Stimulated activated naive CD8-positive, alpha-beta T cell treated with anti-CD3 and anti-CD28 coated beads, Interleukin-15, amount 100 ng/mL, for 72 hours (primary cell): ENCODE data around the gene RASGRF2.

ENCODE experiments used
- ATAC-seq: fragments of 150-1000 bp; cut with Tn5 transposase; 2 replicates; pipeline ENCODE4 v1.10.0; 2021; ENCODE audit warnings: mild to moderate bottlenecking, moderate library complexity
- DNase-seq, 2 donors: peaks; one replicate each; pipeline ENCODE4 v3.0.0; 2021 to 2022
- H3K27ac Mint-ChIP-seq, 2 donors: one replicate each; pipeline ENCODE4 v1.8.0; 2022; ENCODE audit warnings: mild to moderate bottlenecking in 2 of 2, mixed read lengths in 2 of 2, moderate library complexity in 2 of 2
- H3K27me3 Mint-ChIP-seq: one replicate; pipeline ENCODE4 v1.8.0; 2022; ENCODE audit warnings: mixed read lengths
- H3K4me1 Mint-ChIP-seq: one replicate; pipeline ENCODE4 v1.8.0; 2022; ENCODE audit warnings: mild to moderate bottlenecking, mixed read lengths
- H3K4me3 Mint-ChIP-seq, 2 donors: one replicate each; pipeline ENCODE4 v1.8.0; 2022; ENCODE audit warnings: mild to moderate bottlenecking in 2 of 2, mixed read lengths in 2 of 2, moderate library complexity in 1 of 2
- H3K9me3 Mint-ChIP-seq, 2 donors: one replicate each; pipeline ENCODE4 v1.8.0; 2022; ENCODE audit warnings: mixed read lengths in 2 of 2

RASGRF2 gene

DNA sequence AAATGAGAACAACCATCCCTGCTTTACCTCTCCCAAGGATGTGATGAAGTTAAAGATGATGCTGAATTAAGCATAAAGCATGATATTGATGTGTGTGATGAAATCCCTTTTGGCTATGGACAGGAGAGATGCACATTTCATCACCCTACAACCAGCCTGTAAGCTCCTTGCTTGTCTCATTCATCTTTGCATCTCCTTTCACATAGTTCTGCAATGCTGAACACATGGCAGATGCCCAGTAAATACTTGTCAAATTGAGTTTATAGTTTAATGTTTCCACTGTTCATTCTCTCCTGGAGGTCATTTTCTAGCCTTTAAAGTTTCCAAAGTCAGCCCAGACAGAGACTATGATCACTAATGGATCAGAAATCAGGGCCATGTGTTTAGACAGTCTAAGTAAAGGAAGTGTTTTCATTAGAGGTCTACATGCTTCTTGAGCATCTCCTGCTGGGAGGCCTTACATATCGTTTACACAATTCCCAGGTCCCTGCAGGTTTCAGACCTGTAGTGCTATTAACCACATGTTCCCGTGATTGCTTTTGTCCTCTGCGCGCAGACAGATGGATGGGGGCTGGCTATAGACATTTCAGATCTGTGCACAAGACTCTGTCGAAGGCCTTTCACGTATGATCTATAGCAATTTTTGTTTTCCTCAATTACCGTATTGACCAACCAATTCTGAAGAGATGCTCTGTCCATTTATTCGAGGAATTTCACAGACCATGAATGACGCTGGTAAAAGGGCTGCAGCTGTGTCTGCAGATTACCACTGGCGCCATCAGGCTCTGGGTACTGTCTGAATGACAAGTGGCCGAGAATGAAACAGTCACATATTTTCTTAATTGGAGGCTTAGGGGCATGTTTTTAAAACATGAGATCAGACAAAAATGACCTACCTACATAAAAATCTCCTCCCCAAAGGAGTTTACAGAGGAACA lies 223.9 kb downstream of the RASGRF2 start:
- ATAC-seq (no peak), DNase-seq (no peak)
- Mint-ChIP-seq H3K4me1 (peaks cover 34% of the 10 kb centered on the region), H3K4me3 (no peak overlapping the region), H3K27me3 (no peaks in the 10 kb centered on the region), H3K27ac (peak overlapping the region in 1 of 2 donors; percentile 69), H3K9me3 (no peaks in the 10 kb centered on the region)

DNA sequence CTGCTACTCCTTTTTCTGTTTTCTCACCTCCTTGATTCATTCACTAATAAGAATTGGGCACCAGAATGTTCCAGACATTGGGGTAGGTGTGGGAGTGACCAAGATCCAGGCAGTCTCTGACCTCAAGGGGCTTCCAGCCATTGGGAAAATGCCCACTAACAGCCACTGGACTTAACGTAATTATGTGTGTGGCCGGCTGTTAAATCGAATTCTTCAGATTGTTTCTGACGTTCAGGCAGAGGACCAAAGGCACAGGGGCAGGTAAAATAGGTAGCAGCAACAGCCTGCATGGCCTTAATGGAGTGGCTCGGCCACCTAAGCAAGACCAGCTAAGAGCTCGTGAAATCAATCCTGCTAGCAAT lies 224.6 kb downstream of the RASGRF2 start:
- peaks cover 36% of the 10 kb centered on the region for H3K4me1 Mint-ChIP-seq
- ATAC-seq = no peak

DNA sequence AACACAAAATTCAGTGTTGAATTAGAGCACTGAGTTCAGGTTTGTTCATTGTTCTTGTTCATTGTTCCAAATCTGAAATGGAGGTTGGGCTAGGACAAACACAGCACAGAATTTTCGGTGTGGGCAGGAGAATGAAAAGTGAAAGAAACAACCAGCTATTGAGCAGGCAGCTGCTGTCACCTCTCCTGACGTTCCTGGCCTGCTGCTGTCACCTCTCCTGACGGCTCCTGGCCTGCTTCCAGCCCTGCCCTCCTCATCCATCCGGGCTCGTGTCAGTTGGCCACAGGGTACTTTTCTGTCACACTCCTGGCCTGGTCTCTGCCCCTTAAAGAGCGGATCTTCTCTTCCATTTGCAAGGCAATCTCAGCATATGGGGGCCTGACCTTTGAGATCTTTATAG lies 227.7 kb downstream of the RASGRF2 start:
- ATAC-seq (no peak), DNase-seq (no peak)
- H3K27me3 Mint-ChIP-seq = no peaks in the 10 kb centered on the region
- peaks cover 34% of the 10 kb centered on the region for H3K4me1 Mint-ChIP-seq
- no peaks in the 10 kb centered on the region for H3K9me3 Mint-ChIP-seq
- H3K4me3 Mint-ChIP-seq = no peak overlapping the region
- H3K27ac Mint-ChIP-seq = peak overlapping the region; percentile 75 to 95

More for the DNA sequence above, 224.6 kb downstream of the RASGRF2 start:
- no peak overlapping the region for H3K4me3 Mint-ChIP-seq
- H3K9me3 Mint-ChIP-seq = no peaks in the 10 kb centered on the region
- DNase-seq = no peak
- H3K27me3 Mint-ChIP-seq = no peaks in the 10 kb centered on the region
- H3K27ac Mint-ChIP-seq = no peak overlapping the region

DNA sequence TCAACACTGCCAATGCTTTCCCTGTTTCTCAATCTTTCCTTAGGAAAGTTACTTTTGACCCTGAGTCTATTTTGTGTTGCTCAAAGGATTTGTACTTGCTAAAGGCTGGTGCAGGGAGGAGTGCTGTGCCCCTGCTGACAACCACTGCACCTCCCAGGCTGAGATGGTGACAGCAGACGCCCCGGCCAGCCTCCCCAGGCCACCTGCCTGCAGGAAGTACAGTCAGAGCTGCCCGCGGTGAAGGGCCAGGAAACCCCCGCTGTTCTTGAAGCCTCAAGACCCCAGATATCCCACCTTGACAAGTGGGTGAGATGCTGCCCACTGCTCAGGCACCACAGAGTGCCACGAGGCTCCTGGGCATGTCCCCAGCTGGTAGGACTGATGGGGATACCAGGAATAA lies 228.8 kb downstream of the RASGRF2 start:
- DNase-seq (no peak), ATAC-seq (no peak)
- H3K9me3 Mint-ChIP-seq = no peaks in the 10 kb centered on the region
- H3K27me3 Mint-ChIP-seq = no peaks in the 10 kb centered on the region
- no peak overlapping the region for H3K4me3 Mint-ChIP-seq
- peaks cover 26% of the 10 kb centered on the region for H3K4me1 Mint-ChIP-seq
- no peak overlapping the region for H3K27ac Mint-ChIP-seq

DNA sequence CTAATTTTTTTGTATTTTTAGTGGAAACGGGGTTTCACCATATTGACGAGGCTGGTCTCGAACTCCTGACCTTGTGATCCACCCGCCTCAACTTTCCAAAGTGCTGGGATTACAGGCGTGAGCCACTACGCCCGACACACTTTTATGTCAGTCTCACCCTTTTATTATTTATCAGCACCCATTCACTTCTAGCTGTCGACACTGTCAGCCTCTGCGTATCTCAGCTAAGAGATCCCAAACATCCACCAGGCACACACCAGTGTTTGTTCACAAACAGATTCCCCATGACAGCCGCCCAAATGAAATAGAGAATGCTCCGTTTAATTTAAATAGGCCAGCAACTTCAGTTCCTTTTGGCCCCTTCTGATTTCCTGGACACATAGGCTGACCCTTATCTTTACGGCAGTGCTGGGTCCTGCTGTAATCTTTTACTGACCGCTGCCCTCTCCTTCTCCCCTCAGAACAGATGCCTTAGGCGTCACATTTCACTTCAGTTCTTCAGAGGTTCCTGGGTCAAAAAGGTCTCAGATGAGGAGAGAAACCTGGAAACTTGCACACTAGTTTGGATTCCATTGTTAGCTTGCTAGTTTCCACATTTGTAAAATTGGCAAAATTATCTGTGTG lies 229.8 kb downstream of the RASGRF2 start:
- Mint-ChIP-seq H3K9me3 (no peaks in the 10 kb centered on the region), H3K27ac (peak overlapping the region in 1 of 2 donors; percentile 34), H3K4me1 (peaks cover 32% of the 10 kb centered on the region), H3K27me3 (no peaks in the 10 kb centered on the region), H3K4me3 (no peak overlapping the region)
- DNase-seq = no peak
- no peak for ATAC-seq

DNA sequence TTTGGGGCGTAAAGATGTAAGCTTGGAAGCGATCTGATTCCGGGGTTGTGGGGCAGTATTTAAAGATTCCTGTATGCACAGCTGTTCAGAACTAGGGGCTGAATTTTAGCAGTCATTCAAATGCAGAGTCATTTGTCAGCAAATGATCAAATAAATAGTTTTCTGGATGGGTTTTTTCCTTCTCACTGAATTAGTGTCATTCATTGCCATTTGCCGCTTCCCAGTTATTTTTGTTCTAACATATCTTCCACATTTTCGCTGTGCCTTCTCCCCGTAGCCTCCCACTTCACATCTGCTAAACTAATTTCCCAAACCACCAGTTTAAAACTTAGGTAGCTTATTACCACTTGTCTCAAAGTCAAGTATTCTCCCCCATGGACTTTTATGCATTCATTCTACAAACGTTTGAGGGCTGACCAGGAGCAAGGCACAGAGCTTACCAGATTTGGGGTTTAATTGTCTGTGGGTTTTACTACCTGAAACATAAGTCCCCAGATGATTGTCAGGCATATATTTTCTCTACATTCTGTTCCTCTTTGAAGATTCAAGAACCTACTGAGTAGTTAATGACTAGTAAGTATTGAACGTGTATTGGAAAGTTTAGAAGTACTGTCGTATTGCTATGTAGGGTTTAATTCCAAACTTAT lies 231.7 kb downstream of the RASGRF2 start:
- H3K4me3 Mint-ChIP-seq = no peak overlapping the region
- no peaks in the 10 kb centered on the region for H3K27me3 Mint-ChIP-seq
- peak overlapping the region in 1 of 2 donors; percentile 52 for H3K27ac Mint-ChIP-seq
- DNase-seq = no peak
- peaks cover 35% of the 10 kb centered on the region for H3K4me1 Mint-ChIP-seq
- H3K9me3 Mint-ChIP-seq = no peaks in the 10 kb centered on the region
- no peak for ATAC-seq

DNA sequence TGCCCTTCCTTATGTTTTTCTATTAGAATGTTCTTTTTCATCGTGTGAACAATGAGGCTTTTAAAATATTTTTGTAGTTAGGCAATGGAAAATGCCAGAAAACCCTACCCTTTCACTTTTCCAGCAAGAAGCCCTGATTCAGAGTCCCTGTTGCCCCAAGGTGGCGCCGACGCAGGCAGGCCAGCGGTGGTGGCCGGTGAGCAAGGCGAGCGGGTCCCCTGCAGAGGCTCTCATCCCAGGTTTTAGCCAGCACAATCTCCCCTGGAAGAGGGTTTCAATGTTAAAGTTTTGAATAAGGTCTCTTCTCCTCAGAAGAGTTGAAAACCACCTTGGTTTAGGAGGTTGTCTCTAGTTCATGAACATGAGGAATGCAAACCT lies 232.2 kb downstream of the RASGRF2 start:
- H3K4me1 Mint-ChIP-seq = peaks cover 35% of the 10 kb centered on the region
- no peaks in the 10 kb centered on the region for H3K27me3 Mint-ChIP-seq
- H3K27ac Mint-ChIP-seq = no peak overlapping the region
- DNase-seq (no peak), ATAC-seq (no peak)
- H3K9me3 Mint-ChIP-seq = no peaks in the 10 kb centered on the region
- H3K4me3 Mint-ChIP-seq = no peak overlapping the region

DNA sequence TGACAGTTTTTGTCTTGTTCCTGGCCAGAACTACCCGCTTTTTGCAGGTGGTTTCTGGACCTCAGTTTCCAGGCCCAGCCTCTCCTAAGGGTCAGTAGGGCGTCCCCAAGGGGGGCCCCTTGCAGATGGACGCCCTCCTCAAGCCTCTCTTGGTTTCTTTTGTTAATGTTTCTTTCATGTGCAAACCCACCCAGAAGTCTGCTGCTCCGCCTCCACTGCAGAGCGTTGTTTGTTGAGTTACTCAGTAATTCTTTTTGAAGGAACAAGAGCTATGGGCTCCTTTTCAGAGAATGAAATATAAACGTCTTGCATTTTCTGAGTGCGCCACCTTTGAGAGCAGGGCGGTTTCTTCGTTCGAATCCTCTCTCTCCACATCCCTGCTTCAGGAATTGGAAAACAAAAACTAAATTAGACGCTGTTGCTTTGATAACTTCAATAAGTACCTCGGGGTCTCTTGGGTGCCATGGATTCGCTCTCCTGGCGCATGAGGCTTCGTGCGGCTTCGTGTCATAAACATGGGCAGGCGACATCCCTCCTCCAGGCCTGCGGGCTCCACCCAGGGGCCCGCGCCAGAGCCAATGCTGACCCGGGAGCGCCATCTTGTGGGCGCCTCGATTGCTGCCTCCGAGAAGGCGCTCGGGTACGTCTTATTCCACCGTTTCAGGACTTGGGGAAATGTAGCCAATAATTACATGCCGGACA lies 234.6 kb downstream of the RASGRF2 start:
- peak; percentile 98 for ATAC-seq
- H3K27me3 Mint-ChIP-seq = no peaks in the 10 kb centered on the region
- H3K27ac Mint-ChIP-seq = peak overlapping the region in 1 of 2 donors; percentile 27
- DNase-seq = peak; percentile 80 to 83
- H3K9me3 Mint-ChIP-seq = no peaks in the 10 kb centered on the region
- peak overlapping the region; percentile 63 to 69 for H3K4me3 Mint-ChIP-seq
- peaks cover 18% of the 10 kb centered on the region for H3K4me1 Mint-ChIP-seq

DNA sequence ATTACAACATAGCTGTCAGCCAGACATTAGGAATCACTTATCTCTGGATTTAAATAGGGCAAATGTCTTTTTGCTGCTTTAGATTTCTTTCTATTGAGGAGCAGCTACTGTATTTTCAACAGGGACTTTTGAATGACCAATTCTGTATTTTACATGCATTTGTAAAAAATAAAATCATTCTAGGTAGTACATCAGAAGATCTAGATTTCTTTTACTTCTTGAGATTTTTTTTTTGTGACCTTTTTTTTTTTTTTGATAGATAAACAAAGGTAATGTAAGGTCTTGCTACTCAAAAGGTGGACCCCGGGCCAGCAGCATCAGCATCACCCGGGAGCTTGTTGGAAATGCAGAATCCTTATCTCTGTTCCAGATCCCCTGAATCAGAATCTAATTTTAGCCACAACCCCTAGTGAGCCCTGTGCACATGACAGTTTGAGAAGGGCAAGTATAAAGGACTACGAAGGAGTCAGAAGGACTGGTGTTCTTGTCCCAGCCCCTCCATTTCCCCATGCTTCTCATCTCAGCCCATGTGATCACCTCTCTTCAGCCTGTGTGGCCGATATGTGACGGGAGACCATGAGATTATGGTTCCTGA lies 235.3 kb downstream of the RASGRF2 start:
- peaks cover 18% of the 10 kb centered on the region for H3K4me1 Mint-ChIP-seq
- no peaks in the 10 kb centered on the region for H3K9me3 Mint-ChIP-seq
- ATAC-seq = no peak
- no peak overlapping the region for H3K27ac Mint-ChIP-seq
- H3K4me3 Mint-ChIP-seq = peak overlapping the region in 1 of 2 donors; percentile 63
- no peak for DNase-seq
- no peaks in the 10 kb centered on the region for H3K27me3 Mint-ChIP-seq

DNA sequence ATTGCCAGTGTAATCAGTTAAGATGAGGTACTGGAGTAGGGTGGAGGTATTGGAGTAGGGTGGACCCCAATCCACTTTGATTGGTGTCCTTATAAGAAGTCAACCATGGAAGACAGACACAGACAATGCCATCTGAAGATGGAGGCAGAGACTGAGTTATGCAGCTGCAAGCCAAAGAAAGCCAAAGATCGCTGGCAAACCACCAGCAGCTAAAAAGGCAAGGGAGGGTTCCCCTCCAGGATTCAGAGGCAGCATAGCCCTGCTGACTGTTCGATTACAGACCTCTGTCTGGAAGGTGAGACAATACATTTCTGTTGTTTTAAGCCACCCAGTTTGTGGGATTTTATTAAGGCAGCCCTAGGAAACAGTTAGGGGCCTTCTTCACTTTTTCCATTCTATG lies 242.5 kb downstream of the RASGRF2 start:
- H3K27ac Mint-ChIP-seq = no peak overlapping the region
- H3K27me3 Mint-ChIP-seq = no peaks in the 10 kb centered on the region
- ATAC-seq = no peak
- H3K9me3 Mint-ChIP-seq = no peaks in the 10 kb centered on the region
- no peaks in the 10 kb centered on the region for H3K4me1 Mint-ChIP-seq
- DNase-seq = no peak
- no peak overlapping the region for H3K4me3 Mint-ChIP-seq

DNA sequence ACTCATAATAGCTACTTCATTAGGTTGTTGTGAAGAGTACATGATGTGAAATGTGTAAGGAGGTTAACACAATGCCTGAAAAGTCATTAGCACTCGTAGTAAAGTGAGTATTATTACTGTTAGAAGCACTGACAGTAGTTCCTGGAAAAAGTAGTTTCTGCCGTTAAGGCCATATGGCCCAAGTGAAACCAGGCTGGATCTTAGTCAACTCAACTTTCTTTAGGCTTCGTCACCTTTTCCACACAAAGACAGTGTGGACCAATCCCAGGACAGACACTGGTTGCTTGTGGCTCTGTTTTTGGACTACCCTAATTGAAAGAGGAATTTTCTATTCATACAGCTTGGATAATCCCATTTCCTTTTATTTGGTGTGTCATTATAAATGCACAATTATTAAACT lies 243.6 kb downstream of the RASGRF2 start:
- no peaks in the 10 kb centered on the region for H3K4me1 Mint-ChIP-seq
- no peak for ATAC-seq
- H3K9me3 Mint-ChIP-seq = no peaks in the 10 kb centered on the region
- no peaks in the 10 kb centered on the region for H3K27me3 Mint-ChIP-seq
- H3K27ac Mint-ChIP-seq = no peak overlapping the region
- no peak overlapping the region for H3K4me3 Mint-ChIP-seq
- no peak for DNase-seq

DNA sequence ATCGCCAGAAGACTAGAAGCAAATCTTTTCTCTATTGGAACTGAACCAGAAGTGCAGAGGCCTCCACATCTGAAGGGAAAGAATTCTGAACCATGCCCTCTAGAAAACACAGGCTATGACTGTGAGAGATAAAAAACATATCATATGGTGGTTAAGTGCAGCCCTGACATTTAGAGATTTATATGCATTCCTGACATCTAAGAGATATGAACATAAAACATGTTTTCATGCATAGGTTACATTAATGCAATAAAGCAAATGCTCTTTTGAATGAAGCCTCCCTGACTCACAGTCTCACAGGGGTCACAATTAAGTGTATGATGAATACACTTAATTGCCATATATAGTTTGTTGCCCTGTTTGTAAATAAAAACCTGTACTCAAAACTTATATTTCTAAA lies 244.0 kb downstream of the RASGRF2 start:
- H3K27ac Mint-ChIP-seq = no peak overlapping the region
- no peak for DNase-seq
- no peaks in the 10 kb centered on the region for H3K9me3 Mint-ChIP-seq
- no peak for ATAC-seq
- no peaks in the 10 kb centered on the region for H3K27me3 Mint-ChIP-seq
- no peak overlapping the region for H3K4me3 Mint-ChIP-seq
- no peaks in the 10 kb centered on the region for H3K4me1 Mint-ChIP-seq

DNA sequence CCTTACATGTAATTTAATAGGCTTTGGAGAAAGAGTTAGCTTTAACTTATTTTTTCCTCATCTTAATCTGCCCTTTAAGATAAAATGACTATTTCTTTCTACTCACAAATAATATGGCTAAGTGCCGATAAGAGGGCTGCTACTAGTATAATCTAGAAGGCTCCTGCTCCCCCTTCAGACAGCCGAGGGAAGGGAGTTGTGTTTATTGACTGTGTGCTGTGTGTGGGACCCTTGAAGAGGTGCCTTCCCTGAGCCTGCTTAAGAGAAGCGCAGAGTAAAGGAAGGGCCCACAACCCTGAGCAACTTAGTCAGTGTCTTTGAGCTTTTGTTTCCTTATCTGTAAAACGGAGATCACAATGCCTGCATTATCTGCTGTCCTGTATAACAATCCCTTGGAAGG lies 244.9 kb downstream of the RASGRF2 start:
- Mint-ChIP-seq H3K4me3 (no peak overlapping the region), H3K27ac (no peak overlapping the region), H3K27me3 (no peaks in the 10 kb centered on the region), H3K9me3 (no peaks in the 10 kb centered on the region), H3K4me1 (peaks cover 7% of the 10 kb centered on the region)
- DNase-seq (no peak), ATAC-seq (no peak)

DNA sequence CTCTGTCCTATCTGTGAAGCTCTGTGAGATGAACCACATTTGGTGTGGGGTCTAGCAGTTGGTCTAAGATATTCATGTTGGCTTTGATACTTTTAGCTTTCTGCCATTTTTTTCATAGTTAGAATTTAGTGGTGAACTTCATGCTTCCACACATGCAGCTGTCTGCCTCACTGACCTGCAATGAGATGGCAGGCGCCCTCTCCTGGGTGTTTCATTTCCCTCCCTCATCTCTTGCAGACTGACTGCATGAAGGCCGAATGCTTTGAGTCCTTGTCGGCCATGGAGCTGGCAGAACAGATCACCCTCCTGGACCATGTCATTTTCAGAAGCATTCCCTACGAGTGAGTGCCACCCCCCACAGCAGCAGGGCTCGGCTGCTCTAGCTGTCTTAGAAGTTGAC lies 246.8 kb downstream of the RASGRF2 start:
- no peak overlapping the region for H3K4me3 Mint-ChIP-seq
- H3K27ac Mint-ChIP-seq = no peak overlapping the region
- peaks cover 12% of the 10 kb centered on the region for H3K4me1 Mint-ChIP-seq
- DNase-seq (no peak), ATAC-seq (no peak)
- no peaks in the 10 kb centered on the region for H3K9me3 Mint-ChIP-seq
- no peaks in the 10 kb centered on the region for H3K27me3 Mint-ChIP-seq

DNA sequence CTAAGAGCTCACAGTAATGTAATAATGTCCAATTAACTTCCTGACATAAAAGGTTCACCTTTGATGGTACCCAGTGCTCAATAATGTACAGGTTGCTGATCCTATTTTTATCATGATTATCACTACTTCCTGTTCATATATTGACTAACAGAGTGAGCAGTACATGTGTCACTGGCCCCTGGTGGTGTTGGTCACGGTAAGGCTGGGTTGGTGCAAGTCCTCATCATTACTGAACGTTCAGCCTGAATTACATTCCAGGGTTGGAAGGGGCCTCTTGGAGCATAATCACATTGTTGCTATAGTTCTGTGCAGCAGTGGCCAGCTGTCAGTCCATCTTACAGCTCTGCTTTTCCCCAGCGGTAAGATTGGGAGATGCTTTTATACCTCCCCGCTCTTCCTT lies 248.7 kb downstream of the RASGRF2 start:
- ATAC-seq = no peak
- no peak for DNase-seq
- Mint-ChIP-seq H3K27ac (peak overlapping the region in 1 of 2 donors; percentile 92), H3K4me1 (peaks cover 12% of the 10 kb centered on the region), H3K4me3 (no peak overlapping the region), H3K27me3 (no peaks in the 10 kb centered on the region), H3K9me3 (no peaks in the 10 kb centered on the region)
